Gastrocnemius medialis (tissue), 4 donors: ENCODE results near the gene ANTXR1. TPM values are rescaled to one million over a fixed set of nuclear protein-coding genes. Genes with fewer than 3 reads are reported as not detected.

ENCODE experiments used
- ATAC-seq, 2 donors: fragments of 150-250 bp; one replicate each; pipeline ENCODE4 v1.9.1; 2016
- DNase-seq, 2 donors: peaks; one replicate each; pipeline ENCODE4 v3.0.0-alpha.2; 2019
- H3K27ac ChIP-seq, 4 donors: fragments of 200-600 bp; sonication (generic); 1 replicate in 1 of 4; 2 replicates in 3 of 4; pipeline ENCODE4 v1.5.1; 2016 to 2018; ENCODE audit warnings: mild to moderate bottlenecking in 2 of 4, moderate library complexity in 1 of 4
- H3K27me3 ChIP-seq, 3 donors: fragments of 200-600 bp; sonication (generic) in 2 of 3; 1 replicate in 1 of 3; 2 replicates in 2 of 3; pipeline versions ENCODE4 v1.5.1 to v1.6.0; 2016 to 2019; ENCODE audit warnings: mild to moderate bottlenecking in 1 of 3, moderate library complexity in 1 of 3
- H3K36me3 ChIP-seq, 2 donors: fragments of 200-600 bp; sonication (generic) in 1 of 2; one replicate each; pipeline ENCODE4 v1.5.1; 2017 to 2018
- H3K4me1 ChIP-seq, 2 donors: fragments of 200-600 bp; sonication (generic) in 1 of 2; one replicate each; pipeline ENCODE4 v1.5.1; 2016 to 2017; ENCODE audit warnings: mild to moderate bottlenecking in 2 of 2
- H3K4me3 ChIP-seq, 4 donors: fragments of 200-600 bp; sonication (generic) in 3 of 4; 1 replicate in 1 of 4; 2 replicates in 3 of 4; pipeline ENCODE4 v1.5.1; 2016 to 2019; ENCODE audit warnings: mild to moderate bottlenecking in 2 of 4
- H3K9me3 ChIP-seq, 3 donors: fragments of 200-600 bp; sonication (generic) in 2 of 3; 1 replicate in 1 of 3; 2 replicates in 2 of 3; pipeline ENCODE4 v1.5.1; 2016 to 2019
- POLR2A ChIP-seq, 2 donors: fragments of 450-650 bp; IDR thresholded peaks; one replicate each; pipeline ENCODE4 v1.6.1; 2017; ENCODE audit warnings: antibody characterized with exemption in 2 of 2, mild to moderate bottlenecking in 2 of 2, moderate library complexity in 2 of 2
- in situ Hi-C, 4 donors: fragments of 200-750 bp; cut with MboI; loops; one replicate each; pipeline versions ENCODE4 v1.15.0 to v1.8.0; 2017; ENCODE audit warnings: low sequenced_read_pairs in 4 of 4
- intact Hi-C: fragments of 100-400 bp; cut with DNase I; formaldehyde crosslinking; loops from one replicate; pipeline ENCODE4 v1.15.1; 2023; ENCODE audit warnings: low total_unique reads
- total RNA-seq, 4 donors: library from RNA; depleted of rRNA; stranded (reverse); fragments of >200 nt; gene quantifications; one replicate each; pipeline versions ENCODE4 v1.1.0 to v1.2.3, GENCODE V29; 2016
- TF ChIP-seq, protein P1 (sequence below), 5 experiments: fragments of 450-650 bp in 3 of 5; fragments of 200-600 bp in 2 of 5; sonication (generic) in 2 of 5; IDR thresholded peaks in 4 of 5; conservative IDR thresholded peaks in 1 of 5; 1 replicate in 4 of 5; 2 replicates in 1 of 5; pipeline ENCODE4 v1.5.1; 2016 to 2019; ENCODE audit warnings: antibody characterized with exemption in 5 of 5, mild to moderate bottlenecking in 3 of 5, moderate library complexity in 3 of 5

The ANTXR1 gene
- total RNA-seq, 4 donors from 2014 or later: 8.0 to 13.6 (median 9.7) TPM

GRCh38 chr2:69138793-69139459 lies 125.9 kb downstream of the ANTXR1 start:
- intact Hi-C loops: loop anchor here (5.0 kb wide), 1 partner anchor 37 kb away; no protein-coding TSS in a partner anchor
- ATAC-seq (peak; percentile 74 to 85), DNase-seq (peak in 1 of 2 donors; percentile 54)
- H3K4me3 ChIP-seq: no peak overlapping the region
- H3K4me1 ChIP-seq: peaks cover 5 to 16% of the 10 kb centered on the region in 2 donors
- TF ChIP-seq POLR2A (IDR thresholded peaks at IDR 0.05): no peak
- TF ChIP-seq, protein P1, sequence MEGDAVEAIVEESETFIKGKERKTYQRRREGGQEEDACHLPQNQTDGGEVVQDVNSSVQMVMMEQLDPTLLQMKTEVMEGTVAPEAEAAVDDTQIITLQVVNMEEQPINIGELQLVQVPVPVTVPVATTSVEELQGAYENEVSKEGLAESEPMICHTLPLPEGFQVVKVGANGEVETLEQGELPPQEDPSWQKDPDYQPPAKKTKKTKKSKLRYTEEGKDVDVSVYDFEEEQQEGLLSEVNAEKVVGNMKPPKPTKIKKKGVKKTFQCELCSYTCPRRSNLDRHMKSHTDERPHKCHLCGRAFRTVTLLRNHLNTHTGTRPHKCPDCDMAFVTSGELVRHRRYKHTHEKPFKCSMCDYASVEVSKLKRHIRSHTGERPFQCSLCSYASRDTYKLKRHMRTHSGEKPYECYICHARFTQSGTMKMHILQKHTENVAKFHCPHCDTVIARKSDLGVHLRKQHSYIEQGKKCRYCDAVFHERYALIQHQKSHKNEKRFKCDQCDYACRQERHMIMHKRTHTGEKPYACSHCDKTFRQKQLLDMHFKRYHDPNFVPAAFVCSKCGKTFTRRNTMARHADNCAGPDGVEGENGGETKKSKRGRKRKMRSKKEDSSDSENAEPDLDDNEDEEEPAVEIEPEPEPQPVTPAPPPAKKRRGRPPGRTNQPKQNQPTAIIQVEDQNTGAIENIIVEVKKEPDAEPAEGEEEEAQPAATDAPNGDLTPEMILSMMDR (IDR thresholded peaks at IDR 0.05 in 4 of 5, conservative IDR thresholded peaks at IDR 0.05 in 1 of 5): no peak
- H3K27ac ChIP-seq: no peak overlapping the region
- no peaks in the 10 kb centered on the region for H3K9me3 ChIP-seq
- no peaks in the 10 kb centered on the region for H3K36me3 ChIP-seq
- H3K27me3 ChIP-seq: no peaks in the 10 kb centered on the region
- in situ Hi-C loops: no loop called here

GRCh38 chr2:69139778-69140670 lies 127.0 kb downstream of the ANTXR1 start:
- peaks cover 5 to 13% of the 10 kb centered on the region in 2 donors for H3K4me1 ChIP-seq
- no peak overlapping the region for H3K27ac ChIP-seq
- H3K27me3 ChIP-seq: no peaks in the 10 kb centered on the region
- H3K4me3 ChIP-seq: no peak overlapping the region
- TF ChIP-seq POLR2A (IDR thresholded peaks at IDR 0.05): no peak
- TF ChIP-seq, protein P1 (IDR thresholded peaks at IDR 0.05 in 4 of 5, conservative IDR thresholded peaks at IDR 0.05 in 1 of 5): no peak
- intact Hi-C loops: loop anchor here (5.0 kb wide), 1 partner anchor 38 kb away; no protein-coding TSS in a partner anchor
- no peak for DNase-seq
- no peak for ATAC-seq
- in situ Hi-C loops: no loop called here
- H3K36me3 ChIP-seq: no peaks in the 10 kb centered on the region
- H3K9me3 ChIP-seq: no peaks in the 10 kb centered on the region

- Histone ChIP-seq H3K27me3 (no peaks in the 10 kb centered on the region), H3K4me1 (peaks cover 5 to 13% of the 10 kb centered on the region in 2 donors), H3K9me3 (no peaks in the 10 kb centered on the region), H3K36me3 (no peaks in the 10 kb centered on the region), H3K4me3 (no peak overlapping the region), H3K27ac (no peak overlapping the region)
- ATAC-seq (no peak), DNase-seq (peak in 1 of 2 donors; percentile 33)
- TF ChIP-seq POLR2A (IDR thresholded peaks at IDR 0.05): no peak
- TF ChIP-seq, protein P1 (IDR thresholded peaks at IDR 0.05 in 4 of 5, conservative IDR thresholded peaks at IDR 0.05 in 1 of 5): no peak
- intact Hi-C loops: no loop called here
- in situ Hi-C loops: no loop called here
Observed at GRCh38 chr2:69141061-69141460, 128.1 kb downstream of the ANTXR1 start.

GRCh38 chr2:69143748-69144360 lies 130.9 kb downstream of the ANTXR1 start:
- H3K4me1 ChIP-seq: peaks cover 0 to 5% of the 10 kb centered on the region in 2 donors
- DNase-seq (peak in 1 of 2 donors; percentile 16), ATAC-seq (peak in 1 of 2 donors; percentile 28)
- in situ Hi-C loops: no loop called here
- intact Hi-C loops: no loop called here
- H3K27ac ChIP-seq: peak overlapping the region in 1 of 4 donors; percentile 41
- no peaks in the 10 kb centered on the region for H3K36me3 ChIP-seq
- no peaks in the 10 kb centered on the region for H3K27me3 ChIP-seq
- H3K9me3 ChIP-seq: no peaks in the 10 kb centered on the region
- TF ChIP-seq, protein P1 (IDR thresholded peaks at IDR 0.05 in 4 of 5, conservative IDR thresholded peaks at IDR 0.05 in 1 of 5): no peak
- TF ChIP-seq POLR2A (IDR thresholded peaks at IDR 0.05): no peak
- no peak overlapping the region for H3K4me3 ChIP-seq
